ENCODE measurements around the gene TMEM222. TPM values are rescaled to one million over a fixed set of nuclear protein-coding genes. Genes with fewer than 3 reads are reported as not detected.

The TMEM222 gene
- total and polyA plus RNA-seq, 10 of the 15 experiments (the other 5 are each of a cell fraction or from before 2014, with no cell fraction given) = 3.8 to 43.5 (median 35.4) TPM

GRCh38 chr1:27307874-27308598 lies 13.9 kb upstream of the TMEM222 start:
- Histone ChIP-seq H3K27ac (ENCODE audit: control insufficient read depth, insufficient read depth) (no peak overlapping the region), H3K4me2 (ENCODE audit: control insufficient read depth, insufficient read depth) (no peak overlapping the region), H4K20me1 (ENCODE audit: control insufficient read depth, insufficient read depth) (no peaks in the 10 kb centered on the region), H3K27me3 (replicated peaks in 1 of 2; ENCODE audit: control insufficient read depth in 2 of 2, insufficient read depth in 2 of 2, low read length in 1 of 2) (no peaks in the 10 kb centered on the region), H3K36me3 (ENCODE audit: control insufficient read depth in 2 of 2, insufficient read depth in 2 of 2, low read length in 1 of 2) (no peaks in the 10 kb centered on the region), H3K4me3 (no peak overlapping the region), H3K9ac (ENCODE audit: control insufficient read depth, insufficient read depth, low read length) (no peak overlapping the region), H2AFZ (ENCODE audit: control insufficient read depth, low read depth, low read length) (no peak overlapping the region), H3K9me3 (replicated peaks; ENCODE audit: control insufficient read depth, insufficient read depth, low read length) (no peaks in the 10 kb centered on the region), H3K79me2 (ENCODE audit: control insufficient read depth, insufficient read depth, low read length) (no peaks in the 10 kb centered on the region), H3K4me1 (ENCODE audit: control insufficient read depth, insufficient read depth, low read length) (no peaks in the 10 kb centered on the region)
- ChIA-PET RAD21 (ENCODE audit: unreplicated experiment) (interaction anchor here (0.5 to 1.2 kb wide), 3 partner anchors 11 to 99 kb away, joined by 3 to 4 read pairs (median 3); no protein-coding TSS in a partner anchor), CTCF (interaction anchor here (0.6 to 3.5 kb wide), 9 partner anchors 9 to 153 kb away, joined by 3 to 16 read pairs (median 5); partner anchors contain the start of gene SLC9A1), SMC1A (ENCODE audit: uncharacterized antibody, unreplicated experiment) (interaction anchor here (0.9 kb wide), 1 partner anchor 407 kb away, joined by 3 read pairs; the partner anchor contains the start of gene GPATCH3), POLR2A (interaction anchor here (0.7 to 1.0 kb wide), 2 partner anchors 15 to 1032 kb away, joined by 3 to 6 read pairs; no protein-coding TSS in a partner anchor)
- WGBS (ENCODE audit: insufficient coverage, insufficient replicate concordance, low lambda C conversion rate, missing lambda C conversion rate) = 97% methylated on average over 6 of the region's 6 CpGs
- intact Hi-C loops (cut with micrococcal nuclease; ENCODE audit: unreplicated experiment) = no loop called here
- BruUV-seq (replicated peaks) = no TSS peak
- no peak for DNase-seq (ENCODE audit: low read depth, low spot score)
- no peak for TF ChIP-seq CHD4 (IDR thresholded peaks at IDR 0.05)
- TF ChIP-seq LARP7 (IDR thresholded peaks at IDR 0.05) = no peak
- TF ChIP-seq ETV6 (conservative IDR thresholded peaks at IDR 0.05 in 1 of 2, IDR thresholded peaks at IDR 0.05 in 1 of 2; ENCODE audit: borderline replicate concordance in 1 of 2, low read depth in 1 of 2) = no peak
- TF ChIP-seq ATF3 (IDR thresholded peaks at IDR 0.05; ENCODE audit: borderline replicate concordance, extremely low read depth, low read depth, low read length) = no peak
- no peak for TF ChIP-seq ZNF24 (IDR thresholded peaks at IDR 0.05)
- no peak for TF ChIP-seq RBBP5 (conservative IDR thresholded peaks at IDR 0.05)
- TF ChIP-seq EED (IDR thresholded peaks at IDR 0.05; ENCODE audit: low read depth) = no peak
- no peak for TF ChIP-seq PML (IDR thresholded peaks at IDR 0.05; ENCODE audit: low read length)
- no peak for FAIRE-seq
- in situ Hi-C loops (cut with MboI) = no loop called here
- no peak for ATAC-seq

Data from GM12878 (cell line).